NCI-H774 (cell line): ENCODE measurements around the gene KCNC2.

Experiments used
- DNase-seq: peaks from one replicate; lab custom pipeline; 2025; lab: John Stamatoyannopoulos, UW

Gene KCNC2

DNA sequence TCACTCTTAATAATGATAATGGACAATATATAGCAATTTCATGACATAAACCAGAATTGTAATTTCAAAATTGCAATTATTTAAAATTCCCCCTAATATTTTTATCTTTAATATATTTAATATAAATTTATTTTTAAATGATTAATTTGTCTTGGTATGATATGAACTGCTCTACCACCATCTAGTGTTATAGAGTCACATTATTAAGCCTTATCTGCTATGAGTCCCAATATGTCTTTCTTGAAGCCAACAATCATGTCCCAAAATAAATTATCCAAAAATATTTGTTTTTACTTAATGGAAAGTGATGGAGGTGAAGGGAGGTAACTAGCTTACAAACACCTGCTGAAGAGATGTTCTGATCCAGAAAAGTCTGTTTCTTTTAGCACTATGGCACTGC lies 151.4 kb downstream of the KCNC2 start:
- no peak for DNase-seq

DNA sequence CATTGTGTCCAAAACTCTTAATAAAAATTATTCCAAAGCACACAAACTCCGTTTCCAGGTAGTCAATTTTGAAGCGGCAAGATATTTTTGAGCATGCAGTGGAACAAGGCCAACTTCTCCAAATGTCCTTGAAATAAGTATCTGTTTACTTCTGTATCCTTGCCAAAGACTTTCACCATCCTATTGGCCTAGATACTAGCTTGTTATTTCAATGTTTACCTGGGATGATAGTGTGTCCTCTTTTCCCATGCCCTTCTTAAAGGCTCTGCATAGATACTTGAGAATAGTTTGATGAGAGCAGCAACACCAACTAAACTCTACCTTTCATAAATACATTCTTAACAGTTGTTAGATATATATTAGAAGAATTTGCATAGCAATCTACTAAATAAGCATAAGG lies 160.9 kb downstream of the KCNC2 start:
- no peak for DNase-seq

- no peak for DNase-seq
Measured at GRCh38 chr12:75047885-75048525, 161.6 kb downstream of the KCNC2 start.

GRCh38 chr12:75042125-75042524 lies 167.5 kb downstream of the KCNC2 start:
- DNase-seq = no peak

DNA sequence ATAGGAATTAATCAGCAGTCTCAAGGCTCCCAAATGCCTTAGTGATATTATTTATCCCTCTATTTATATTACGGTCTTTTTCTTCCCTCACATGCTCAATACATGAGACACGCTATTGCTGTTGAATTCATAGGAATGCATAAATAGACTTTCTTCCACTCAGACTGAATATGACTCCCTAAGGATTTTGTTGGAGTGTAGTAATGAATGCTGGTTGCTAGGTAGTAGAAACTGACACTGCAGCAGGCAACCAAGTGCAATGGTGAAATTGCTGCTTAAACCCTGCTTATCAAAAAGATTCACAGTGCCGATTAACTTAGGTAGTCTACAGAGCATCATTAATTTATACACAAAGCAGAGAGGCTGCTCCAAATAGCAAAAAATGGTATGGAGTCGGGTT lies 168.2 kb downstream of the KCNC2 start:
- no peak for DNase-seq

- no peak for DNase-seq
Measured at GRCh38 chr12:75020068-75020557, 189.5 kb downstream of the KCNC2 start.

DNA sequence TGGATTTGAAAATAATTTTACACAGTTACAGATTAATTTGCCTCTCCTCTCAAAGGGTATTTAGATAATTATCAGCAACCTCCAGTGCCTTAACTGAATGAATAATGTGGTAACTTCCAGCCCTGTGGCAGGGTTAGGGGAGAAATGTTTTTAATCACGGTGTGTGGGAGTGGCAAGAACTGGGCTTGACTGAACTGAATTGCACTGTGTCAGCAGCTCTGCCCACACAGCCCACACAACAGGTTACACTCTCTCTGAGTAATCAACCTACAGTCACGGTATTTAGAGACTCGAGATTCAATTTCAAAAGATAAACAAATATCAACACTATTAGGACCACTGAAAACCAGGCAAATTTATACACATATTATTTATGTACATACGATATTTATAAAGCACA lies 198.5 kb downstream of the KCNC2 start:
- no peak for DNase-seq

DNA sequence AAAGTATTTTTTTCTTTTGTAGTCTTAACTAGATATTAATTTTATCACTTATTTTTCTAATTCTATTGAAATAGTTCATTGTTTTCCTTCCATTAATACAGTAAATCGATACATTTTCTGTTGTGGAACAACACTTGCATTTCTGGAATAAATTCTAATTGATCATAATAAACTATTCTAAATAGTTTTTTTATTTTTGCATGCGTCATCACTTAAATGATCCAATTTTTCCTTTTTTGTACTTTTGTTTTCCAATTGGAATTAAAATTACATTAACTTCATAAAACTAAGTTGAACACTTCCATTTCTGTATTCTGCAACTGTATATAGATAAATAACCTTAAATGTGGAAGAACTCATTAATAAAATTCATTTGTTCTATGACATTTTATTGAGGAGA lies 202.5 kb downstream of the KCNC2 start:
- DNase-seq = no peak

GRCh38 chr12:75000120-75000519 lies 209.5 kb downstream of the KCNC2 start:
- DNase-seq = no peak

GRCh38 chr12:74999474-74999873 lies 210.2 kb downstream of the KCNC2 start:
- no peak for DNase-seq
